ENCODE measurements around the gene C15orf40. TPM values are rescaled to one million over a fixed set of nuclear protein-coding genes. Genes with fewer than 3 reads are reported as not detected.

C15orf40 gene
- 48.0 and 54.1 TPM in 2 replicates for polyA plus RNA-seq (2011; rRNA removed)
- polyA plus RNA-seq (2012; cell fraction: cytosol; rRNA removed) = 45.1 and 46.3 TPM in 2 replicates
- 10.8 and 13.8 TPM in 2 replicates for polyA plus RNA-seq (2012; cell fraction: nucleus; rRNA removed)
- 45.1 to 55.0 TPM (median 47.0 TPM) in 3 replicates for polyA plus RNA-seq (2017; fragmentation: RNase III; extraction: RNeasy Plus Mini Kit Qiagen cat#74134 plus additional on column Dnase treatment)
- 15.9 and 19.0 TPM in 2 replicates for polyA minus RNA-seq (2011; rRNA and poly(A)+ RNA removed)

GRCh38 chr15:83011271-83012075 is at the start of gene C15orf40:
Gene C15orf40 (minus strand): TSS chr15:83011639. CDS start chr15:83011607, 32 bp downstream.
- H3K27ac ChIP-seq = peak within 1 kb of the TSS; percentile 78 to 92
- 8% methylated on average over 60 of the region's 64 CpGs for WGBS (ENCODE audit: missing lambda C conversion rate)
- H3K4me1 ChIP-seq = peaks cover 26% of the 10 kb centered on the region
- FAIRE-seq (no peak), DNase-seq (ENCODE audit: low read depth in 1 of 2, low spot score in 1 of 2) (peak; percentile 94 to 95), ATAC-seq (peak; percentile 93 to 96)
- H3K4me3 ChIP-seq = peak within 1 kb of the TSS; percentile 72
- no peaks in the 10 kb centered on the region for H3K9me3 ChIP-seq
- H3K4me2 ChIP-seq = peak within 1 kb of the TSS; percentile 94
- CTCF ChIA-PET = interaction anchor here (0.6 to 5.4 kb wide), 47 partner anchors 8 to 631 kb away, joined by 3 to 60 read pairs (median 4); partner anchors contain the start of genes BTBD1, RAMAC, RPS17 and SH3GL3
- POLR2A ChIA-PET = interaction anchor here (0.6 to 2.6 kb wide), 11 partner anchors 11 to 471 kb away, joined by 3 to 16 read pairs (median 4); partner anchors contain the start of genes BTBD1, RAMAC and RPS17
- no peak for TF ChIP-seq MAZ (IDR thresholded peaks at IDR 0.05; ENCODE audit: borderline replicate concordance, low read depth, low read length)
- TF ChIP-seq BCL3 (IDR thresholded peaks at IDR 0.05) = peak; percentile 90
- no peak for TF ChIP-seq FOSL2 (IDR thresholded peaks at IDR 0.05)
- peak; percentile 43; the same call in 1 of the 2 replicates for TF ChIP-seq FOSL2 (CRISPR knock-in tag; IDR thresholded peaks at IDR 0.05)
- TF ChIP-seq EHMT2 (IDR thresholded peaks at IDR 0.05; ENCODE audit: low read depth) = no peak
- TF ChIP-seq FOSB (CRISPR knock-in tag; IDR thresholded peaks at IDR 0.05) = no peak
- TF ChIP-seq NPAS2 (CRISPR knock-in tag; IDR thresholded peaks at IDR 0.05; ENCODE audit: borderline replicate concordance) = peak; percentile 39; the same call in 1 of the 2 replicates
- no peak for TF ChIP-seq NR3C1 (IDR thresholded peaks at IDR 0.05)
- TF ChIP-seq CEBPB (IDR thresholded peaks at IDR 0.05) = no peak
- TF ChIP-seq REST (IDR thresholded peaks at IDR 0.05) = no peak
- peak; percentile 82 to 95; a peak in 4 of 5 replicates for TF ChIP-seq JUN (IDR thresholded peaks at IDR 0.05)
- TF ChIP-seq SREBF2 (IDR thresholded peaks at IDR 0.05) = no peak
- peak; percentile 63; the same call in 1 of the 2 replicates for TF ChIP-seq ATOH8 (CRISPR knock-in tag; IDR thresholded peaks at IDR 0.05; ENCODE audit: low read depth)
- TF ChIP-seq ZNF302 (CRISPR knock-in tag; IDR thresholded peaks at IDR 0.05) = 0 out of 2 replicates have a peak, but pooled peaks have one; percentile 48
- TF ChIP-seq E2F6 (IDR thresholded peaks at IDR 0.05; ENCODE audit: borderline replicate concordance, low read depth) = peak; percentile 93
- TF ChIP-seq JUNB (IDR thresholded peaks at IDR 0.05) = no peak
- TF ChIP-seq BHLHE40 (IDR thresholded peaks at IDR 0.05; ENCODE audit: low read depth, low read length) = no peak
- no peak for TF ChIP-seq EP300 (IDR thresholded peaks at IDR 0.05)
- 0 out of 2 replicates have a peak, but pooled peaks have one; percentile 85 for TF ChIP-seq EHF (CRISPR knock-in tag; IDR thresholded peaks at IDR 0.05)
- no peak for TF ChIP-seq ELK1 (IDR thresholded peaks at IDR 0.05; ENCODE audit: low read depth, low read length)
- no peak for TF ChIP-seq HMGXB4 (CRISPR knock-in tag; IDR thresholded peaks at IDR 0.05; ENCODE audit: borderline replicate concordance)
- no peak for TF ChIP-seq KDM1A (IDR thresholded peaks at IDR 0.05; ENCODE audit: low read depth)
- TF ChIP-seq POLR2AphosphoS2 (conservative IDR thresholded peaks at IDR 0.05; ENCODE audit: low read length) = no peak
- peak; percentile 42; the same call in 1 of the 2 replicates for TF ChIP-seq USF2 (IDR thresholded peaks at IDR 0.05)
- TF ChIP-seq RAD21 (conservative IDR thresholded peaks at IDR 0.05 in 1 of 2, IDR thresholded peaks at IDR 0.05 in 1 of 2) = peak in 1 of 2 experiments; percentile 33; a peak in 1 of 5 replicates
- TF ChIP-seq CBX2 (IDR thresholded peaks at IDR 0.05; ENCODE audit: borderline replicate concordance, low read depth) = no peak
- 0 out of 2 replicates have a peak, but pooled peaks have one; percentile 30 for TF ChIP-seq RARB (CRISPR knock-in tag; IDR thresholded peaks at IDR 0.05)

Measured in A549 (cell line).